HG03342 (cell line): ENCODE measurements around the gene AKAP6.
"Not testable (repeated sequence)": the region's sequence is repeated elsewhere in the genome, so short reads cannot be mapped to it uniquely, and the experiment has no call there.

Experiments used
- ATAC-seq: cut with Tn5 transposase; IDR thresholded peaks from one replicate; pipeline ENCODE4 v1.9.1; 2021; ENCODE audit warnings: mild to moderate bottlenecking, moderate library complexity; ENCODE audit not compliant: unreplicated experiment

AKAP6 gene

GRCh38 chr14:32435411-32435810 lies 106.3 kb downstream of the AKAP6 start:
- ATAC-seq, result no peak

GRCh38 chr14:32436993-32437392 lies 107.9 kb downstream of the AKAP6 start:
- no peak for ATAC-seq

- ATAC-seq, result no peak
Observed at GRCh38 chr14:32438517-32438916, 109.4 kb downstream of the AKAP6 start.

- ATAC-seq, result no peak
Observed at GRCh38 chr14:32443890-32444661, 115.0 kb downstream of the AKAP6 start.

- no peak for ATAC-seq
Observed at GRCh38 chr14:32447371-32447770, 118.3 kb downstream of the AKAP6 start.

- no peak for ATAC-seq
Observed at GRCh38 chr14:32449648-32450047, 120.5 kb downstream of the AKAP6 start.

GRCh38 chr14:32450919-32451675 lies 122.0 kb downstream of the AKAP6 start:
- ATAC-seq, result no peak

- ATAC-seq, result no peak
Observed at GRCh38 chr14:32453857-32454810, 125.0 kb downstream of the AKAP6 start.

GRCh38 chr14:32457213-32457920 lies 128.3 kb downstream of the AKAP6 start:
- no peak for ATAC-seq

- ATAC-seq, result no peak
Observed at GRCh38 chr14:32458720-32459119, 129.6 kb downstream of the AKAP6 start.

GRCh38 chr14:32460267-32460666 lies 131.2 kb downstream of the AKAP6 start:
- ATAC-seq, result no peak

- ATAC-seq, result not testable (repeated sequence)
Observed at GRCh38 chr14:32462553-32462952, 133.5 kb downstream of the AKAP6 start.

- ATAC-seq, result no peak
Observed at GRCh38 chr14:32468955-32469354, 139.9 kb downstream of the AKAP6 start.

- ATAC-seq, result no peak
Observed at GRCh38 chr14:32469388-32470160, 140.5 kb downstream of the AKAP6 start.

- ATAC-seq, result no peak
Observed at GRCh38 chr14:32470161-32470715, 141.1 kb downstream of the AKAP6 start.

GRCh38 chr14:32471181-32471580 lies 142.1 kb downstream of the AKAP6 start:
- no peak for ATAC-seq

- no peak for ATAC-seq
Observed at GRCh38 chr14:32472076-32472475, 143.0 kb downstream of the AKAP6 start.

GRCh38 chr14:32472512-32473463 lies 143.7 kb downstream of the AKAP6 start:
- no peak for ATAC-seq
